GM19043 (cell line): ENCODE measurements around the gene DGKQ.
"Not testable (repeated sequence)": the region's sequence is repeated elsewhere in the genome, so short reads cannot be mapped to it uniquely, and the experiment has no call there.

Experiments
- ATAC-seq: cut with Tn5 transposase; IDR thresholded peaks from one replicate; pipeline ENCODE4 v1.9.1; 2021; ENCODE audit warnings: low read depth; ENCODE audit not compliant: unreplicated experiment

Gene DGKQ

DNA sequence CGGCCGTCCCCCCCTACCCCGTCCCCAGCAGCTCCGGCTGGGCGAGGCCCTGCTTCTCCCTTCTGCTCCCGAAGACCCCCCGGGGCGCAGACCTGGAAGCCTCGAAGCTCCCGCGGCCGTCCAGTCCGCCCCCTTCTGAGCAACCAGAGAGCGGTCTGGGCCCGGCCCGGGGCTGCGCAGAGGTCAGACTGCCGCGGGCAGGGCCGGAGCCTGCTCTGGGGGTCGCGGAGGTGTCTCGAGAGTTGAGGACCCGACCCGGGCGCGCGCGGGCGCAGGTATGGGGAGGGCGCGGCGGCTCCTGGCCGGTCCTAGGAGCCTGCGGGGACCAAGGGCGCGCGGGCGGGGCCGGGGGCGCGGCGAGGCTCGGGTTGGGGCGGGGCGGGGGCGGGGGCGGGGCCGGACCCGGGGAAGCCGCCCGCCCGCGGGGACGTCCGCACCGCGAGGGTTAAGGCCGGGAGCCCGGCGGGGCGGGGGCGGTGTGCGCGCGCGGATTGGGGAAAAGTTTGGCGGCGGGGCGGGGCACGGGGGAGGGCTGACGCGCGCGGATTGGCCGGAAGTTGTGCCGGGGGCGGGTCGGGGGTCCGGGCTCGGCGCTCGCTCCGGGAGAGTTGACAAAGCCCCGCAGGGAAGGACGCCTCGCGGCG, 37.8 kb upstream of the DGKQ start, which contains the start of gene FGFRL1:
TSS of gene FGFRL1 (plus strand) at position 605 of the 644 bp plus-strand sequence. CDS start 860 bp downstream, outside the sequence.
- ATAC-seq: no peak

DNA sequence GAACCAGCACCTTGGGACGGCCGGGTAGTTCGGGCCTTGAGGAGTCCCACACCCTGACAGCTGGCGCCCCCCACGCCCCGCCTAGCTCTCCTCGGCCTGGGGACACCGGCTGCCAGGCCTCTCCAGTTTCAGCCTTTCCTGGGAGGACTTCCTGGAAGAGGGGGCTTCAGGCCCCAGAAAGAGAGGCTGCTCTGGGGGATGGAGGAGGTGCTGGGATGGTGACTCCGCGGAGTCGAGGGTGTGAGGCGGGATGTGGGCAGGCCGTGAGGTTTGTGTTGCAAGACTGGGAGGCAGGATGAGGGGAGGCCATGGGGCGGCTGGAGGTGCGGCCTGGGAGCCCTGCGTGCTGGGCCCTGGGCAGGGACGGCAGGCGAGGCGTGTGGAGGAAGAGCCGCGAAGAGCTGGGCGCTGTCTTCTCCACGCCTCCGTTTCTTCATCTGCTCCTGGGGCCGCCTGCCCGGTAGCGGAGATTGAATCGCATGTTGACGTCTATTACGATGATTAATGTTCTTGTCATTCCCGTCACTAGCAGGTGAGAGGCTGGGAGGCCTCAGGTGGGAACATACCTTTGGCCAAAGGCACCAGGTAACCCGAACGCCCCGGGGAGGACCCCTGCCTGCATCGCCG, 37.1 kb upstream of the DGKQ start:
- ATAC-seq: no peak

DNA sequence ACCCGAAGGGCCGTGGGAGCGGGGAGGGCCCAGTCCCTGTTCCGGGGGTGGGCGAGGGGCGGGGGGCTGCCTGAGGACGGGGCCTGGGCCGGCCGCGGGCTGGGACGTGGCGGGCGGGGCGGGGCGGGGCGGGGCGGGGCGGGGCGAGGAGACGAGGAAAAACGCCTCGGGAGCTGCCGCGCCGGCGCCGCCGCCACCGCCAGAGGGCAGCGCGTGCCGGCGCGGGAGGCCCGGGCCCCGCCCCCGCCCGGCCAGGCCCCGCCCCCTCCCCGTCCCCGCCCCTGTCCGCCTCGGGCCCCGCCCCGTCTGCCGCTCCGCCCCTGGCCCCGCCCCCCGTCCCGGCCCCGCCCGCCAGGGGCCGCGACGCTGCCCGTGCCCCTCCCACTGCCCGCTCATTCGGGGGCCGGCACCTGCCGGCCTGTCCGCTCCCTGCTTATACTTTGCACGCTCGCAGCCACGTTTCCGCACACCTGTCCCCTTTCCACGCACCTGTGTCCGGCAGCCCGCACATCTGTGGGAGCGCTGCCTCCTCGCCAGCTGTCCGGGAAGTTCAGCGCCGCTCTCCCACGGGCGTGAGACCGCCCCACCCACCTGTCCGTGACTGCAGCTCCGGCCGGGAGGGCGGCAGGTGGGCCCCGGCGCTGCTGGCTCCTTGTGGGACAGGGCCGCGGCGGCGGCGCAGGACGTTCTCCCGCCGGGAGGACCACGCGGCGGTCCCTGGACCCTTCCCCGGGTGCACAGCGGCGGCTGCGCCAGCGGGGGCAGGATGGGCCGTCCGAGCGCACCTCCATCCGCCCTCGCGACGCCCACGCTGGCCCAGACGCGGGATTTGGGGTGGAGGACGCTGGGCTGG, 36.4 kb upstream of the DGKQ start:
- no peak for ATAC-seq

DNA sequence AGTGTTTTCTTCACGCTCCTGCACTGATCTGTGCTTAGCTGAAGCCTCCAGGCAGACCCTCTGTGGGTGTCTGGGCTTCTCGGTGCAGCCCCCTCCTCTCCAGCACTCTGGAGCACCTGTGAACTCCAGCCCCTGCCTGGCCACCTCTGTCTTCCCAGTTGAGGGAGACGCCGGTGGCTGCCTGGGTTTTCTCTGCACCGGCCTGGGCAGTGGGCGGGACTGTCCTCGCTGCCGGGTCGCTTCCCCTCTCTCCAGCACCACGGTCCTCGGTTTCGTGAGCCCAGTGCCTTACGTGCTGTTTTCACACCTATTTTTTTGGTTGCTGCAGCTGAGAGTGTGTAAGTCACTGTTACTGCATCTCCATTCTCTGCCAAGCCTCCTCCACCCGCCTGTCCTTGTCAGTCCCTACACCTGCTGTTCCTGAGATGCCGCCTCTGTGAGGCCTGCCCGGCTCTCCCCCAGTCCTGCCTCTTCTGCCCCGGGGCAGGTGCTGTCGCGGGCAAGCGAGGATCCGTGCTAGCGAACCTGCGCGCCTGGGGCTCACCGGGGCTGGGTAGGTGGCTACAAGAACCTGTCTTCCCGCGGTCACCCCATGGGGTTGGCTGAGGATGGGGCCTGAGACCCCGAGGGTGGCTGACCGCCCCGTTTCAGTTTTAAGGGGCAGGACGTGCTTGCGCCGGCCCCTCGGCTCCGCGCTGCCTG, 35.6 kb upstream of the DGKQ start:
- ATAC-seq: no peak

DNA sequence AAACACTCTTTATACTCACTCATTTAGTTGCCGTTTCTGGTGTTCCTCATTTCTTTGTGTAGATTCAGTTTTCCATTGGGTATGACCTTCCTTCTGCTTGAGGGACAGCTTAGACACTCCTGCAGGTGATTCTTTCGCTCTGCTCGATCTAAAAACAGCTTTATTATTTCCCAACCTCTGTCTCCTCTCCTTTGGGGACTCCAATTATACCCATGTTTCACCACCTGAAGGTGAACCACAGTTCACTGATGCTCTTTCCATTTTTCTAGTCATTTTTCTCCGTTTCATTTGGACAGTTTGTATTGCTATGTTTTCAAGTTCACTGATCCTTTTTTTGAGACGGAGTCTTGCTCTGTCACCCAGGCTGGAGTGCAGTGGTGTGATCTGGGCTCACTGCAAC, 33.5 kb upstream of the DGKQ start:
- ATAC-seq: no peak

DNA sequence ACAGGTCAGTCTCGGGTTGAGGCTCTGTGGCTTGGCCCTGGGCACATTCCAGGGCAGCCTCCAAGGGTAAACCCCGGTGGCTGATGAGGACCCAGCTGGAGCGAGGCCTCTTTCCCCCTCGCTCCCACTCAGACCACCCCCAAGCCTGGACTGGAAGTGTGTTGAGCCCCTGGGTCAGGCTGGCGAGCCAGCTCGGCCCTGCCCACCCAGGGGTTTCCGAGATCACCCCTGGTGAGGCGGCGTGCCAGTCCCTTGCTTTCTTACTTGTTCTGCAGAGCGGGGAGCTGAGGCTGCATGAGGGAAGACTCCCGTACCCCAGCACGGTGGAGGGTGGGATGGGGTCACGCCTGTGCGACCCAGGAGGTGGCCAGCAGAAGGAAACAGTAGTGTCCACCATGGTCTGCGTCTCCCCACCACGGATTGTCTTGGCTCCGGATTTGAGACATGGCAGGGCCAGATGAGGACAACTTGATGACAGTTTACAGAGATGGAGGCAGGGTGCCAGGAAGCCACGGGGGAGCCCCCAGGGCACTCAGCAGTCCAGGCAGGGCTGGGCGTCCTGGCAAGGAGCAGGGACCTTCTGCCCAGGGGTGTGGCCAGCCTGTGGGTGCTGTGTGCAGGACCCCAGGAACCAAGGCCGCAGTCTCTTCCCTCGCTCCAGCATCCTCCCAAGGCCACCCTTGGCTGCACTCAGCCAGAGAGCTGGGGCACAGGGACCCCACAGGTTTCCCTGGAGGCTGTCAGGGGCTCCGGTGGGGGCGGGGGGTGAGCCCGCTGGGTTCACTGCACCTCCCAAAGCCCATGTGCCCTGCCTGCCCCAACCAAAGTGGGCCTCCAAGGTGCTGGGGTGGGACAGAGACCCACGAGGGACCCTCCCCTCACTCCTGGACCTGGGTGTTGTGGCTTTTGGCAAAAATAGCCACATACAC, 31.5 kb upstream of the DGKQ start:
- no peak for ATAC-seq

DNA sequence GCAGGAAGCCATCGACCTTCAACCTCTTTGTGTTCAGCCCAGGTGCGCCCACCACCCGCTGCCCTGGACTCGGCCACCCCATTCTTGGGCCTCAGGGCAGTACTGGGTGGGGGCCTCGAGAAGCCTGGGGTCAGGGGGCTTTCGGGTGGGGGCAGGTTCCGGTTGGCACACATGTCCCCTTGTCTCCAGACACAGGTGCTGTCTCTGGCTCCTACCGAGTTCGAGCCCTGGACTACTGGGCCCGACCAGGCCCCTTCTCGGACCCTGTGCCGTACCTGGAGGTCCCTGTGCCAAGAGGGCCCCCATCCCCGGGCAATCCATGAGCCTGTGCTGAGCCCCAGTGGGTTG, 30.7 kb upstream of the DGKQ start:
- ATAC-seq: no peak

DNA sequence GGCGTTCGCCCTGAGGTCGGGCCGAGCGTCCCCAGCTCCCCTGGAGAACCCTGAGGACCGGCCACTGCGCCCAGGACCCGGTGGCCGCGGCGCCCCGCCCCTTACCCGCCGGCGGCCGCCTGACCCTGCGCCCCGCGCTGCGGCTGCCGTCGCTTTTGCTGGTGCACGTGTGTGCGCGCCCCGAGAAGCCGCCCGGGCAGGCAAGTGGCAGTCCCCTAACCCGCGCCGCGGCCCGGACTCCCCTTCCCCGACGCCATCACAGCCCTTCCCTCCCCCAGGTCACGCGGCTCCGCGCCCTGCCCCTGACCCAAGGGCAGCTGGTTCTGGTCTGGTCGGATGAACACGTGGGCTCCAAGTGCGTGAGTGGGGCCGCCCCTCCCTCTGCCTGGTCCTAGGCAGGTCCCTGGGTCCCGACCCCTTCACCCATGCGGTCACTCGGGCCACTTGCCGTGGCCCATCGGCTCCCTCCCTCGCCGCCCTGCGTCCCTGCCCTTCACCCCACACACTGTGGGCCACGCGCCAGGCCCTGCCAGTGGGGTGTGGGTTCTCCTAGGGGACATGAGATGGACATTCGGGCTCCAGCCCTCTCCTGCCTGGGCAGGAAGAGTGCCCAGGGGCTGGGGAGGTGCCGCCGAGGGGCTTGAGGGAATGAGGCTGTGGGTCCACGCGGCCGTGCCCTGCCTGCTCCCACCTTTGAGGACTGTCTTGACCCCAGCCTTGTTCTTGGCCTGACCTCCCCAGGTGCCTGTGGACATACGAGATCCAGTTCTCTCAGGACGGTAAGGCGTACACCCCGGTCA, 30.1 kb upstream of the DGKQ start:
- ATAC-seq: no peak

DNA sequence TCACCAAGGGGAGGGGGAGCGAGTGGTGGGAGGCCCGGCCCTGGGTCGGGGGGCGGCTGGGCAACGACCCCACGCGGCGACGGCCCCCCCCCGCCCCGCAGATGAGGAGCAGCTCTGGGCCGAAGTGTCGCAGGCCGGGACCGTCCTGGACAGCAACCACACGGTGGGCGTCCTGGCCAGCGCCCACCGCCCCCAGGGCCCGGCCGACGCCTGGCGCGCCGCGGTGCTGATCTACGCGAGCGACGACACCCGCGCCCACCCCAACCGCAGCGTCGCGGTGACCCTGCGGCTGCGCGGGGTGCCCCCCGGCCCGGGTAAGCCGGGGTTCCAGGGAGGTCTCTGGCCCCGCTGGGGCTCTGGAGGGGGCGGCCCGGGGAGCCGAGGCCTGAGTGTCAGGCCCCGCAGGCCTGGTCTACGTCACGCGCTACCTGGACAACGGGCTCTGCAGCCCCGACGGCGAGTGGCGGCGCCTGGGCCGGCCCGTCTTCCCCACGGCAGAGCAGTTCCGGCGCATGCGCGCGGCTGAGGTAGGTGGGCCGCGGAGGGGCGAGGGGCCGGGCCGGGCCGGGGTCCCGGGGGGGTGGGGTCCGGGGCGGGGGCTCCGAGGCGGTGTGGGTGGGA, 29.4 kb upstream of the DGKQ start:
- ATAC-seq: no peak

DNA sequence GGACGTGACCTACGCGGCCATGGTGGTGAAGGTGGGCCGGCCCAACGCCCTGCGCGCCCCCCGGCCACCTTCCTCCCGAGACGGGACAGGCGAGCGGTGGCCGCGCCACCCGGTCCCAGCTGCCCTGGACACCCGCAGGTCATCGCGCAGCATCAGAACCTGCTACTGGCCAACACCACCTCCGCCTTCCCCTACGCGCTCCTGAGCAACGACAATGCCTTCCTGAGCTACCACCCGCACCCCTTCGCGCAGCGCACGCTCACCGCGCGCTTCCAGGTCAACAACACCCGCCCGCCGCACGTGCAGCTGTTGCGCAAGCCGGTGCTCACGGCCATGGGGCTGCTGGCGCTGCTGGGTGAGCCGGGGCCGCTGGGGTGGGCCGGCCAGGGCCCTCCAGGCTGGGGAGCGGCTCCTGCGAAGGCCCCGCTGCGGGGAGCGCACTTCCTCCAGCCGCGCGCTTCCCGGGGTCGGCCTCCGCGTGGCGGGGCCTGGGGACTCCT, 28.8 kb upstream of the DGKQ start:
- no peak for ATAC-seq

DNA sequence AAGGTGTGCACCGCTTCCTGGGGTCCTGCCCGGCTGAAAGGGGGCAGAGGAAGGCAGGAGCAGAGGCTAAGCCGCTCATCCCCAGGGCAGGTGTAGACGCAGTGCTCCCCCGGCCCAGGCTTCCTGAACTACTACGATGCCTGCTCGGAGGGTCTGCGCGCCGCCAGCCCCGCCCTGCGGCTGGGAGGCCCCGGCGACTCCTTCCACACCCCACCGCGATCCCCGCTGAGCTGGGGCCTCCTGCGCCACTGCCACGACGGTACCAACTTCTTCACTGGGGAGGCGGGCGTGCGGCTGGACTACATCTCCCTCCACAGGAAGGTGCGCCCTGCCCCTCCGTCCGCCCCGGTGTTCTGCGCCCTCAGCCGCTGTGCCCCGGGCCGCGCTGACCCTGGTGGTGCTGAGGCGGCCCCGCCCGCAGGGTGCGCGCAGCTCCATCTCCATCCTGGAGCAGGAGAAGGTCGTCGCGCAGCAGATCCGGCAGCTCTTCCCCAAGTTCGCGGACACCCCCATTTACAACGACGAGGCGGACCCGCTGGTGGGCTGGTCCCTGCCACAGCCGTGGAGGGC, 28.3 kb upstream of the DGKQ start:
- ATAC-seq: no peak

DNA sequence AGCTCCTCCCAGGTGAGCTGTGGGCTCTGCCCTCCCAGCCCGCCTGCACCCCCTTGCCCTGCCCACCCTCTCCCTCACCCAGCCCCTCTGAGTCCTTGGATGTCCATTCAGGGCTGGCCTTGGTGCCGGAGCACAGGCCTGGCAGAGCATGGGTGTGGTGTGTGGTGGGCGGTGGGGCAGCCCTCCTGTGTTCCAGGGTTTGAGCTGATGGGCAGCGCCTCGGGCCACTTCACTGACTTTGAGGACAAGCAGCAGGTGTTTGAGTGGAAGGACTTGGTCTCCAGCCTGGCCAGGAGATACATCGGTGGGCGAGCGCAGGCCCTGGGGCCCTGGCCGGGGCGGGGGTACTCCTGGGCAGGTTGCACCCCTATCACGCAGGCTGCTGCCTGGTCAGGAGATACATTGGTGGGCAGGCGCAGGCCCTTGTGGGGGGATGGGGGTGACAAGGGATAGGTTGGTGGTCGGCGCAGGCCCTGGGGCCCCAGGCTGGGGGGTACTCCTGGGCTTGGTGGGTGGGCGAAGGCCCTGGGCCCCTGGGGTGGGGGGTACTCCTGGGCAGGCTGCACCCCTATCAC, 27.4 kb upstream of the DGKQ start:
- no peak for ATAC-seq

DNA sequence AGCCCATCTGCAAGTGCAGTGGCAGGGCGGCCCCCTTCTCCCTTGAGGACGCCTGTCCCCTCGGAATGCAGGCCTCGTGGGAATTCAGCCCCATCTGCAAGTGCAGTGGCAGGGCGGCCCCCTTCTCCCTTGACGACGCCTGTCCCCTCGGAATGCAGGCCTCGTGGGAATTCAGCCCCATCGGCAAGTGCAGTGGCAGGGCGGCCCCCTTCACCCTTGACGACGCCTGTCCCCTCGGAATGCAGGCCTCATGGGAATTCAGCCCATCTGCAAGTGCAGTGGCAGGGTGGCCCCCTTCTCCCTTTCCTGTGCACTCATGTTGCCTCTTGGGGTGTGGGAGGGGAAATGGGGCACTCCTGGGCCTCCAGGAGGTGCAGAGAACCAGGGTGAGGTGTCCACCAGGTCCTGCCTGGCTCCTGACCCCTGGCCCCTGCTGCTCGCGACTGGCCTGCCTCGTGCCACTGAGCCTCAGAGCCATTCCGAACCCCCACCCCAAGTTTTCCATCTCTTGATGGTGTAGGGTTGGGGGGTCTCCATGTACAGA, 26.6 kb upstream of the DGKQ start:
- ATAC-seq: no peak

DNA sequence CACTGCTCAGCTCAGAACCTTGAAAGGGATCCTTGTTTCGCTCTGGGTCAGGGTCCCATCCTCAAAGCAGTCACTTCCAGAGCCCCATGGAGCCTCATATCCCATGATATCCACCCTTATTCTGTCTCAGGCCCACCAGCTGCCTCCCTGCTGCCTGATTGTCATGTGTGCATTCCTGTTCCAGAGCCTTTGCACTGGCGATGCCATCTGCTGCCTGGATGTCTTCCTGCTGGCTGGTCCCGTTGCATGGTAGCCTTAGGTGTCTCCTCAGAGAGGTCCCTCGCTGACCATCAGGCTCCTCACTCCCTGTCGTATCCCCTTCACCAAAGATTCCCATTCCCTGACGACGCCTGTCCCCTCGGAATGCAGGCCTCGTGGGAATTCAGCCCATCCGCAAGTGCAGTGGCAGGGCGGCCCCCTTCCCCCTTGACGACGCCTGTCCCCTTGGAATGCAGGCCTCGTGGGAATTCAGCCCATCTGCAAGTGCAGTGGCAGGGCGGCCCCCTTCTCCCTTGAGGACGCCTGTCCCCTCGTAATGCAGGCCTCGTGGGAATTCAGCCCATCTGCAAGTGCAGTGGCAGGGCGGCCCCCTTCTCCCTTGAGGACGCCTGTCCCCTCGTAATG, 26.0 kb upstream of the DGKQ start:
- ATAC-seq: not testable (repeated sequence)

DNA sequence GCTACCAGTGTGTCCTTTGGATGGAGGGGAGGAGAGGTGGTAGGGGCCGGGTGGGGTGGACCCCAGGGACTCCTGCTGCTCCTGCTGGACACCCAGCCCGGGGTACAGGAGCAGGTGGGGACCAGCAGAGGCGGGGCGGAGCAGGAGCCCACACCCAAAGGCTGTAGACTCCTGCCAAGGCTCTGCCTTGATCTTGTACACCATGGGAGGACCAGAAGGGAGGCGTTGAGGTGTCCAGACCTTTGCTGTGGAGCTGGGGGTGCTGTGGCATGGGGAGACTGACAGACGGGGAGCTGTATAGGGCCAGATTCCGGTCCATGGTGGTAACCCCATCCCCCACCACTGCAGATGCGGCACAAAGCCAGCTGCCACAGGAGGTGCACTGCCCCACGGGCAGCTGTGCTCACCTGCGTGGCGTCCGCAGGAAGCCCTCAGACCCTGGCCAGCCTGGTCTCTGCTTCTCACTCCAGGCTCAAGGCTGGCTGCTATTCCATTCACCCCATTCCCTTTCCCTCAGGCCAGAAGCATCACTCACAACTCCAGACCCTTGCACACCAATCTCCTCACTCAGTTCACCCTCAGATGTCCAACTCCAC, 24.8 kb upstream of the DGKQ start:
- ATAC-seq: no peak

DNA sequence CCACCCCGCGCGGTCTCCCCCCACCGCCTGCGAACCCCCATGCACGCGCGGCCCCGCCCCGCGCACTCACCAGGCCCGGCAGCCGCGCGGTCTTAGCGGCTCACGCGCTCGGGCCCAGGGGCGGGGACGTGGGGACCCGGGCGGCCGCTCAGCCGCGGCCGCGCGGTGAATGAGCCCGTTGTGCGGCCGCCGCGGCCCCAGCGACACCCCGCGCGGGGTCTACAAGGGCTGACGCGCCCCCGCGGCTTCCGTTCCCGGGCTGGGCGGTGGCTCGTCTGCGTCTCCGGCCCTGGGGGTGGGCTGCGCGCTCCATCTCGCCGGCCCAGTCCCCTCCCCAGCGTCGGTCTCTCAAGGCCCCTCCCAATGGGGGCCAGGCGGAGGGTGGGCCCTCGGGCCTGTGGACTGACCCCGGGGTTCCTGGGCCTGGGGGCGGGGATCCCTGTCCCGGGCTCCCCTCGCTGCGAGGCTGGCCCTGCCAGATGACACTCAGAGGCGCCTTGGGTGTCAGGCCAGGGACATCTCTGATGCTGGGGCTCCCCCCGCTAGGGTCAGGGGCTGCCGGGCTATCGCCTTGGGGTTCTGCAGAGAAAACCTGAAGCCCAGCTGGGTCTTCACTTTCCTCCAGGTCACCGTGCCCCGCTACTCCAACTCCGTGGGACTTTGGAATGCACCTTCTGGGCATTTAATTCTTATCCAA, 24.2 kb upstream of the DGKQ start:
- no peak for ATAC-seq
